HFFc6 (cell line): ENCODE data around the gene RGL2. TPM values are rescaled to one million over a fixed set of nuclear protein-coding genes. Genes with fewer than 3 reads are reported as not detected.

ENCODE experiments used
- DNase-seq: peaks from one replicate; pipeline ENCODE4 v3.0.0-alpha.2; 2018
- H3K27ac Mint-ChIP-seq: 2 replicates; pipeline ENCODE4 v1.8.0; 2020; ENCODE audit warnings: mild to moderate bottlenecking, mixed read lengths
- H3K27me3 Mint-ChIP-seq: 2 replicates; pipeline ENCODE4 v1.8.0; 2021; ENCODE audit warnings: mild to moderate bottlenecking, moderate library complexity, mixed read lengths; ENCODE audit not compliant: insufficient read depth
- H3K36me3 Mint-ChIP-seq: 2 replicates; pipeline ENCODE4 v1.8.0; 2021; ENCODE audit warnings: low read depth, mixed read lengths
- H3K4me1 Mint-ChIP-seq: 2 replicates; pipeline ENCODE4 v1.8.0; 2020; ENCODE audit warnings: low read depth, mixed read lengths
- H3K4me3 Mint-ChIP-seq: 2 replicates; pipeline ENCODE4 v1.8.0; 2020; ENCODE audit warnings: mild to moderate bottlenecking, moderate library complexity, mixed read lengths
- H3K9me3 Mint-ChIP-seq: 2 replicates; pipeline ENCODE4 v1.8.0; 2020; ENCODE audit warnings: mild to moderate bottlenecking, mixed read lengths
- total RNA-seq, 6 experiments: library from RNA; stranded (reverse); fragmentation: NEBNext Ultra II Directional; extraction: Animal tissue kit (Norgen Biotek cat#: 25700); gene quantifications; 2 replicates in 1 of 6; 3 replicates in 5 of 6; pipeline ENCODE4 v1.2.3, GENCODE V29; 2021
- TF ChIP-seq, protein P1 (sequence below): fragments of 200-600 bp; sonication (generic); IDR thresholded peaks from 2 replicates; pipeline ENCODE4 v1.5.0; 2021; ENCODE audit warnings: antibody characterized with exemption, mild to moderate bottlenecking

Gene RGL2
- total RNA-seq, 6 experiments from 2014 or later = 26.7 to 31.6 (median 27.9) TPM

DNA sequence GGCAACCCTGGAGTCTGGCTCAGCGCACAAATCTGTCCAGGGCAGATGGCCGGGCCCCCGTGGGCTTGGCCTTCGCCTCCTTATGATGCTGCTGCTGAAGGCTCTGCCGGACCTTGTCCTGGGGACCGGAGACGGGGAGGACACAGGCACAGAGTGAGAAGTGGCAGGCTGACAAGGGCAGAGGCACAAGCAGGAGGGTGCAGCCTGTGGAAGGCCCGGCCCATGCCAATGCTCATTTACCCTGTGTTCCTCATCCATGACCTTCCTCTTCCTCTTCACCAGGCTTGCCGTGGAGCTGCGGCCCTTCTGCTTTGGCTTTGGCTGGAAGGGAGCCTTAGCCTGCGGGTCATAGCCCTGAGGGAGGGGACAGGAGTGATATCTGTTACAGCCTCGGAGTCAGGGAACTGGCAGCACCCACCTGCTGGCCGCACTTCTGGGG, 19.5 kb downstream of the RGL2 start:
- TF ChIP-seq, protein P1, sequence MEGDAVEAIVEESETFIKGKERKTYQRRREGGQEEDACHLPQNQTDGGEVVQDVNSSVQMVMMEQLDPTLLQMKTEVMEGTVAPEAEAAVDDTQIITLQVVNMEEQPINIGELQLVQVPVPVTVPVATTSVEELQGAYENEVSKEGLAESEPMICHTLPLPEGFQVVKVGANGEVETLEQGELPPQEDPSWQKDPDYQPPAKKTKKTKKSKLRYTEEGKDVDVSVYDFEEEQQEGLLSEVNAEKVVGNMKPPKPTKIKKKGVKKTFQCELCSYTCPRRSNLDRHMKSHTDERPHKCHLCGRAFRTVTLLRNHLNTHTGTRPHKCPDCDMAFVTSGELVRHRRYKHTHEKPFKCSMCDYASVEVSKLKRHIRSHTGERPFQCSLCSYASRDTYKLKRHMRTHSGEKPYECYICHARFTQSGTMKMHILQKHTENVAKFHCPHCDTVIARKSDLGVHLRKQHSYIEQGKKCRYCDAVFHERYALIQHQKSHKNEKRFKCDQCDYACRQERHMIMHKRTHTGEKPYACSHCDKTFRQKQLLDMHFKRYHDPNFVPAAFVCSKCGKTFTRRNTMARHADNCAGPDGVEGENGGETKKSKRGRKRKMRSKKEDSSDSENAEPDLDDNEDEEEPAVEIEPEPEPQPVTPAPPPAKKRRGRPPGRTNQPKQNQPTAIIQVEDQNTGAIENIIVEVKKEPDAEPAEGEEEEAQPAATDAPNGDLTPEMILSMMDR = no peak
- Mint-ChIP-seq H3K27me3 (peaks cover 15% of the 10 kb centered on the region; the same call in 1 of the 2 replicates), H3K36me3 (peaks cover 25% of the 10 kb centered on the region), H3K27ac (no peak overlapping the region), H3K4me1 (peaks cover 26% of the 10 kb centered on the region), H3K9me3 (no peaks in the 10 kb centered on the region), H3K4me3 (no peak overlapping the region)
- DNase-seq = no peak

DNA sequence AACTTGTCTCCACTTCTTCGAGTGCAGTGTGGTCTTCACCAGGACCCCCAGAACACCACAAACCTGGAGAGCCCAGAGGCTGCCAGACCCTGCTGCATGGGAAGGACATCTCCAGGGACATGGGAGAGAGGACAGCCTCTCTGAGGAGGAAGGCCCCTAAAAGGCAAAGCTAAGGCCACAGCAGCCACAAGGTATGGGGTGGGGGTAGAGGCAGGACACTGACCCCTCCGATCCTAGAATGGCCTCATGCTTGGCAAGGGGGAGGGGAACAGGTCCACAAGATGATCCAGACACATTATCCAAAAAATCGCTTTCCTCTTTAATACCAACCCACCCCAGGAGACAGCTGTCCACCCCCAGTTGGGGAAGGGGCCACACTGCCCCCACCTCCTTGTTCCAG, 19.9 kb downstream of the RGL2 start:
- H3K9me3 Mint-ChIP-seq = no peaks in the 10 kb centered on the region
- TF ChIP-seq, protein P1 = no peak
- H3K27ac Mint-ChIP-seq = 0 out of 2 replicates have a peak overlapping the region, but pooled peaks have one; percentile 7
- peaks cover 31% of the 10 kb centered on the region for H3K4me1 Mint-ChIP-seq
- peaks cover 28% of the 10 kb centered on the region for H3K36me3 Mint-ChIP-seq
- no peak overlapping the region for H3K4me3 Mint-ChIP-seq
- peaks cover 14% of the 10 kb centered on the region; the same call in 1 of the 2 replicates for H3K27me3 Mint-ChIP-seq
- no peak for DNase-seq

DNA sequence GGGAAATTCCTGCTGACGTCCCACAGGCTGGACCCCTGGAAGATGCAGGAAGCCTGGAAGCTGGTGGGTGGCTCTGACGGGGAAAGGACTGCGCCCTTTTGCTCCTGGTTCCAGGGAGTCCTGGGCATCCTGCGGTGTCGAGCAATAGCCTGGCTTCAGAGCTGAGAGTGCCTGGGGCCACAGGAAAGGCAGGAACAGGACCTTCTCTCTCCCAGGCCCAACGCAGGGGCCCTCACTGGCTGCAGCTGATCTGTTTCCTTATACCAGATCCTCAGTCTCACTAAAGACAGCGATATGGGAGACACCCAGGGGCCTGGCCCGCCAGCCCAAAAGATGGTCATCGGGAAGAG, 20.4 kb downstream of the RGL2 start:
- no peak overlapping the region for H3K4me3 Mint-ChIP-seq
- no peak for DNase-seq
- H3K36me3 Mint-ChIP-seq = peaks cover 33% of the 10 kb centered on the region
- peaks cover 18% of the 10 kb centered on the region; the same call in 1 of the 2 replicates for H3K27me3 Mint-ChIP-seq
- TF ChIP-seq, protein P1 = no peak
- peaks cover 35% of the 10 kb centered on the region for H3K4me1 Mint-ChIP-seq
- 0 out of 2 replicates have a peak overlapping the region, but pooled peaks have one; percentile 7 for H3K27ac Mint-ChIP-seq
- H3K9me3 Mint-ChIP-seq = no peaks in the 10 kb centered on the region

DNA sequence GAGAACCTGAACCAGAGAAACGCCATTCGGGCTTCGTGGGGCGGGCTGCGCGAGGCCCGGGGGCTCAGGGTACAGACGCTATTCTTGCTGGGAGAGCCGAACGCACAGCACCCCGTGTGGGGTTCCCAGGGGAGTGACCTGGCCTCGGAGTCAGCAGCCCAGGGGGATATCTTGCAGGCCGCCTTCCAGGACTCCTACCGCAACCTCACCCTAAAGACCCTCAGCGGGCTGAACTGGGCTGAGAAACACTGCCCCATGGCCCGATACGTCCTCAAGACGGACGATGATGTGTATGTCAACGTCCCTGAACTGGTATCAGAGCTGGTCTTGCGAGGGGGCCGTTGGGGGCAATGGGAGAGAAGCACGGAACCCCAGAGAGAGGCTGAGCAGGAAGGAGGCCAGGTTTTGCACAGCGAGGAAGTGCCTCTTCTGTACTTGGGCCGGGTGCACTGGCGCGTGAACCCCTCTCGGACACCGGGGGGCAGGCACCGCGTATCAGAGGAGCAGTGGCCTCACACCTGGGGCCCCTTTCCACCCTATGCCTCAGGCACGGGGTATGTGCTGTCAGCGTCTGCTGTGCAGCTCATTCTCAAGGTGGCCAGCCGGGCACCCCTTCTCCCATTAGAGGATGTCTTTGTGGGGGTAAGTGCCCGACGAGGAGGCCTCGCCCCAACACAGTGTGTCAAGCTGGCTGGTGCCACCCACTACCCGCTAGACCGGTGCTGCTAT, 20.9 kb downstream of the RGL2 start:
- no peak for DNase-seq
- H3K36me3 Mint-ChIP-seq = peaks cover 38% of the 10 kb centered on the region
- peaks cover 2% of the 10 kb centered on the region; the same call in 1 of the 2 replicates for H3K9me3 Mint-ChIP-seq
- TF ChIP-seq, protein P1 = no peak
- peak overlapping the region; percentile 78 for H3K27ac Mint-ChIP-seq
- H3K27me3 Mint-ChIP-seq = peaks cover 21% of the 10 kb centered on the region; the same call in 1 of the 2 replicates
- peak overlapping the region; percentile 73 for H3K4me3 Mint-ChIP-seq
- peaks cover 41% of the 10 kb centered on the region for H3K4me1 Mint-ChIP-seq

DNA sequence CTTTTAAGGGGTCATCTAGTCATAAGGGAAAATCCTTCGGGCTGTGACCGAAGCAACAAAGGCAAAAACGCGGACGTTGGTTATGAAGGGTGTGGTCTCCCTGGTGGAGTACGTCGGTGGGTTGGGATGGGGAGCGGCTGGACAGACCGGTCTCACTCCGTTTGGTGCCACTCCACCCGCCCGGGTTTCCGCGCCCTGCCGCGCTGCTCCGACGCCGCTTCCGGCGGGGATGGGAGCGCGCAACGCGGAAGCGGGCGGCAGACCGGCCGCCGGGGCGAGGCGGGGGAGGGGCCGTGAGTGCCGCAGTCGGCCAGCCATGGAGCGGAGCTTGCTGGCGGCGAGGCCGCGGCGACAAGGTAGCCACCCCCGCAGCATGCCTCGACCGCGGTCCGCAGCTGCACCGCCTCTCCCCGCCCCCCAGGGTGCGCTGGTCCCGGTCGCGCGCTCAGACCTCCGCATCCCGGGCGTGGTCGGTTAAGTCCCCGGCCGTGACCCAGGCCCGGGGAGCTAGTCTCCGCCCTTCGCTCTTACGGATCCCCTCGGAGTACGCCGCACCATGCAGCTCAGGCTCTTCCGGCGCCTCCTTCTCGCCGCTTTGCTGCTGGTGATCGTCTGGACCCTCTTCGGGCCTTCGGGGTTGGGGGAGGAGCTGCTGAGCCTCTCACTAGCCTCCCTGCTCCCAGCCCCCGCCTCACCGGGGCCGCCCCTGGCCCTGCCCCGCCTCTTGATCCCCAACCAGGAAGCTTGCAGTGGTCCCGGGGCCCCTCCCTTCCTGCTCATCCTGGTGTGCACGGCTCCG, 21.7 kb downstream of the RGL2 start, which contains the start of gene B3GALT4:
Gene B3GALT4 (plus strand): TSS at position 260 of the 799 bp plus-strand sequence. CDS start 297 bp downstream, at position 557.
- Mint-ChIP-seq H3K9me3 (peaks cover 10% of the 10 kb centered on the region), H3K4me3 (peak within 1 kb of the TSS; percentile 97), H3K36me3 (peaks cover 46% of the 10 kb centered on the region), H3K27me3 (peaks cover 22% of the 10 kb centered on the region), H3K27ac (peak within 1 kb of the TSS; percentile 99), H3K4me1 (peaks cover 47% of the 10 kb centered on the region)
- peak; percentile 58 for DNase-seq
- TF ChIP-seq, protein P1 = peak; percentile 76
